ENCODE data around the gene LCN15.
A peak's percentile ranks its signal among the peaks of the same experiment; 100 is the strongest.
"Not testable (repeated sequence)": the region's sequence is repeated elsewhere in the genome, so short reads cannot be mapped to it uniquely, and the experiment has no call there.

Gene LCN15

GRCh38 chr9:136789523-136789937 lies 25.2 kb upstream of the LCN15 start:
- TF ChIP-seq CSRNP3 (CRISPR knock-in tag; IDR thresholded peaks at IDR 0.05): no peak
- TF ChIP-seq, protein P1, sequence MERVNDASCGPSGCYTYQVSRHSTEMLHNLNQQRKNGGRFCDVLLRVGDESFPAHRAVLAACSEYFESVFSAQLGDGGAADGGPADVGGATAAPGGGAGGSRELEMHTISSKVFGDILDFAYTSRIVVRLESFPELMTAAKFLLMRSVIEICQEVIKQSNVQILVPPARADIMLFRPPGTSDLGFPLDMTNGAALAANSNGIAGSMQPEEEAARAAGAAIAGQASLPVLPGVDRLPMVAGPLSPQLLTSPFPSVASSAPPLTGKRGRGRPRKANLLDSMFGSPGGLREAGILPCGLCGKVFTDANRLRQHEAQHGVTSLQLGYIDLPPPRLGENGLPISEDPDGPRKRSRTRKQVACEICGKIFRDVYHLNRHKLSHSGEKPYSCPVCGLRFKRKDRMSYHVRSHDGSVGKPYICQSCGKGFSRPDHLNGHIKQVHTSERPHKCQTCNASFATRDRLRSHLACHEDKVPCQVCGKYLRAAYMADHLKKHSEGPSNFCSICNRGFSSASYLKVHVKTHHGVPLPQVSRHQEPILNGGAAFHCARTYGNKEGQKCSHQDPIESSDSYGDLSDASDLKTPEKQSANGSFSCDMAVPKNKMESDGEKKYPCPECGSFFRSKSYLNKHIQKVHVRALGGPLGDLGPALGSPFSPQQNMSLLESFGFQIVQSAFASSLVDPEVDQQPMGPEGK (CRISPR knock-in tag; IDR thresholded peaks at IDR 0.05; ENCODE audit: borderline replicate concordance): no peak
- TF ChIP-seq, protein P2, sequence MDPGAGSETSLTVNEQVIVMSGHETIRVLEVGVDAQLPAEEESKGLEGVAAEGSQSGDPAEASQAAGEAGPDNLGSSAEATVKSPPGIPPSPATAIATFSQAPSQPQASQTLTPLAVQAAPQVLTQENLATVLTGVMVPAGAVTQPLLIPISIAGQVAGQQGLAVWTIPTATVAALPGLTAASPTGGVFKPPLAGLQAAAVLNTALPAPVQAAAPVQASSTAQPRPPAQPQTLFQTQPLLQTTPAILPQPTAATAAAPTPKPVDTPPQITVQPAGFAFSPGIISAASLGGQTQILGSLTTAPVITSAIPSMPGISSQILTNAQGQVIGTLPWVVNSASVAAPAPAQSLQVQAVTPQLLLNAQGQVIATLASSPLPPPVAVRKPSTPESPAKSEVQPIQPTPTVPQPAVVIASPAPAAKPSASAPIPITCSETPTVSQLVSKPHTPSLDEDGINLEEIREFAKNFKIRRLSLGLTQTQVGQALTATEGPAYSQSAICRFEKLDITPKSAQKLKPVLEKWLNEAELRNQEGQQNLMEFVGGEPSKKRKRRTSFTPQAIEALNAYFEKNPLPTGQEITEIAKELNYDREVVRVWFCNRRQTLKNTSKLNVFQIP (CRISPR knock-in tag; IDR thresholded peaks at IDR 0.05; ENCODE audit: borderline replicate concordance, low read depth): no peak
- no peak for TF ChIP-seq ZNF8 (CRISPR knock-in tag; IDR thresholded peaks at IDR 0.05)
- TF ChIP-seq BACH2 (CRISPR knock-in tag; IDR thresholded peaks at IDR 0.05; ENCODE audit: borderline replicate concordance): no peak
- no peak for TF ChIP-seq RARB (CRISPR knock-in tag; IDR thresholded peaks at IDR 0.05)
- no peak for TF ChIP-seq PPARA (CRISPR knock-in tag; IDR thresholded peaks at IDR 0.05; ENCODE audit: borderline replicate concordance)
- no peak for ATAC-seq

DNA sequence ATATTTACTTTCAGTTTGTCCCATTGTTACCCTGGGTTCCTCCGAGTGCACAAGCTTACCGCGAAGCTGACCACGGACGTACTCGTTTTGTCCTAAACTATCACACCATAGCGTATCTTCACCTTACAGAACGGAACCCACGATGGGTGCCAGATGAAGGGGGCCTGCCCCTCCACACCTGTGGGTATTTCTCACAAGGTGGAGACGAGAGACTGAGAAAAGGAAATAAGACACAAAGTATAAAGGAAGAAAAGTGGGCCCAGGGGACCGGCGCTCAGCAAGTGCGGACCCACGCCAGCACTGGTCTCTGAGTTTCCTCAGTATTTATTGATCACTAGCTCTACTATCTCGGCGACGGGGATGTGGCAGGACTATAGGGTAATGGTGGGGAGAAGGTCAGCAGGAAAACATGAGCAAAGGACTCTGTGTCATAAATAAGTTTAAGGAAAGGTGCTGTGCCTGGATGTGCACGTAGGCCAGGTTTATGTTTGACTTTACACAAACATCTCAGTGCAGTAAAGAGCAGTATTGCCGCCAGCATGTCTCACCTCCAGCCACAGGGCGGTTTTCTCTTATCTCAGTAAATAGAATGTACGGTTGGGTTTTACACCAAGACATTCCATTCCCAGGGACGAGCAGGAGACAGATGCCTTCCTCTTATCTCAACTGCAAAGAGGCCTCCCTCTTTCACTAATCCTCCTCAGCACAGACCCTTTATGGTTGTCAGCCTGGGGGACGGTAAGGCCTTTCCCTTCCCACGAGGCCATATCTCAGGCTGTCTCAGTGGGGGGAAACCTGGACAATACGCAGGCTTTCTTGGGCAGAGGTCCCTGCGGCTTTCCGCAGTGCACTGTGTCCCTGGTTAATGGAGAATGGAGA lies 24.6 kb upstream of the LCN15 start:
- peak; percentile 23; the same call in 1 of the 2 replicates for TF ChIP-seq ZNF70 (CRISPR knock-in tag; IDR thresholded peaks at IDR 0.05)
- ATAC-seq: not testable (repeated sequence)

GRCh38 chr9:136787690-136788400 lies 23.5 kb upstream of the LCN15 start:
- TF ChIP-seq ZFP30 (CRISPR knock-in tag; IDR thresholded peaks at IDR 0.05) (no peak), ISL1 (CRISPR knock-in tag; IDR thresholded peaks at IDR 0.05) (no peak), CSDC2 (CRISPR knock-in tag; IDR thresholded peaks at IDR 0.05) (no peak), ARNTL (CRISPR knock-in tag; IDR thresholded peaks at IDR 0.05; ENCODE audit: borderline replicate concordance, low read depth) (no peak), ZNF70 (CRISPR knock-in tag; IDR thresholded peaks at IDR 0.05) (no peak), ZNF565 (CRISPR knock-in tag; conservative IDR thresholded peaks at IDR 0.05; ENCODE audit: low read depth) (no peak), TCF4 (CRISPR knock-in tag; IDR thresholded peaks at IDR 0.05; ENCODE audit: borderline replicate concordance) (no peak), TSHZ2 (CRISPR knock-in tag; IDR thresholded peaks at IDR 0.05) (no peak), CSRNP3 (CRISPR knock-in tag; IDR thresholded peaks at IDR 0.05) (no peak), RARB (CRISPR knock-in tag; IDR thresholded peaks at IDR 0.05) (no peak), BACH2 (CRISPR knock-in tag; IDR thresholded peaks at IDR 0.05; ENCODE audit: borderline replicate concordance) (no peak), GLIS3 (CRISPR knock-in tag; IDR thresholded peaks at IDR 0.05) (no peak), ESRRG (CRISPR knock-in tag; IDR thresholded peaks at IDR 0.05) (no peak), SNAI2 (CRISPR knock-in tag; IDR thresholded peaks at IDR 0.05) (no peak), ZFP3 (CRISPR knock-in tag; IDR thresholded peaks at IDR 0.05) (no peak), ZNF8 (CRISPR knock-in tag; IDR thresholded peaks at IDR 0.05) (no peak)
- TF ChIP-seq, protein P2 (CRISPR knock-in tag; IDR thresholded peaks at IDR 0.05; ENCODE audit: borderline replicate concordance, low read depth): no peak
- TF ChIP-seq, protein P1 (CRISPR knock-in tag; IDR thresholded peaks at IDR 0.05; ENCODE audit: borderline replicate concordance): no peak
- ATAC-seq: no peak; the same call in 2 of the 3 replicates

DNA sequence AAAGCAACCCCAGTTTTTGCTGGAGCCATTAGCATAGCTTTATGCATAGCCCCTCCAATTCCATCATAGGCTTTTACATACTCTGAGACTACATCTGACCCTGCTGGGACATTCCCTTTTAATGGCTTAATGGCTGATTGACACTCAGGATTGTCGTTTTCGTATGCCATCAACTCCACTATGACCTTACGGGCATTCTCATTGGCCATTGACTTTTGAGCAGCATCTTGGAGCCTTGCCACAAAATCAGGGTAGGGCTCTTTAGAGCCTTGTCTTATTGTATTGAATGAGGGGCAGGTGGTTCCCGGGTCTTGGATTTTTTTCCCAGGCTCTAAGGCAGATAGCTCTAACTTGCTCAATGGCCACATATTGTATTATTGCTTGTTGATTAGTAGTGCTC lies 22.7 kb upstream of the LCN15 start:
- ATAC-seq: not testable (repeated sequence)

Data from SK-N-SH treated with all-trans-retinoic acid at 6 μM for 48 hours (cell line).